Transverse colon (tissue), 4 donors: ENCODE results near the gene OR5A2. TPM values are rescaled to one million over a fixed set of nuclear protein-coding genes. Genes with fewer than 3 reads are reported as not detected.
A peak's percentile ranks its signal among the peaks of the same experiment; 100 is the strongest.

ENCODE experiments used
- DNase-seq: peaks from one replicate; pipeline ENCODE4 v3.0.0-alpha.2; 2019
- H3K27ac ChIP-seq, 4 donors: fragments of 200-600 bp; sonication (generic); 2 replicates each; pipeline ENCODE4 v1.5.1; 2016 to 2018; ENCODE audit warnings: inconsistent platforms in 4 of 4
- H3K27me3 ChIP-seq: fragments of 200-600 bp; sonication (generic); 2 replicates; pipeline ENCODE4 v1.5.1; 2017; ENCODE audit warnings: inconsistent platforms
- H3K36me3 ChIP-seq, 4 donors: fragments of 200-600 bp; sonication (generic); 2 replicates each; pipeline ENCODE4 v1.5.1; 2017 to 2019; ENCODE audit warnings: inconsistent platforms in 4 of 4
- H3K4me1 ChIP-seq, 4 donors: fragments of 200-600 bp; sonication (generic); 2 replicates each; pipeline ENCODE4 v1.5.1; 2017 to 2020; ENCODE audit warnings: inconsistent platforms in 4 of 4
- H3K4me3 ChIP-seq, 4 donors: fragments of 200-600 bp; sonication (generic); 1 replicate in 1 of 4; 2 replicates in 3 of 4; pipeline versions ENCODE4 v1.5.1 to v1.6.1; 2017 to 2019; ENCODE audit warnings: inconsistent platforms in 4 of 4
- H3K9me3 ChIP-seq, 2 donors: fragments of 200-600 bp; sonication (generic); 2 replicates each; pipeline ENCODE4 v1.5.1; 2017 to 2019; ENCODE audit warnings: inconsistent platforms in 2 of 2
- EP300 ChIP-seq: sonication (generic); formaldehyde crosslinking; IDR thresholded peaks from one replicate; pipeline ENCODE4 v1.6.1; 2017; ENCODE audit warnings: antibody characterized with exemption, low read depth
- POLR2A ChIP-seq: fragments of 450-650 bp; IDR thresholded peaks from one replicate; pipeline ENCODE4 v1.6.1; 2016; ENCODE audit warnings: antibody characterized with exemption, mild to moderate bottlenecking, moderate library complexity
- POLR2AphosphoS5 ChIP-seq, 3 donors: sonication (generic); formaldehyde crosslinking; IDR thresholded peaks; one replicate each; pipeline ENCODE4 v1.6.1; 2016; ENCODE audit warnings: antibody characterized with exemption in 3 of 3
- WGBS, 2 donors: methylation state at CpG; one replicate each; pipeline ENCODE4 v1.1.5; 2018; ENCODE audit warnings: low coverage in 1 of 2; 5-methylcytosine and 5-hydroxymethylcytosine counted together
- in situ Hi-C, 4 donors: fragments of 200-750 bp; cut with MboI; loops; one replicate each; pipeline versions ENCODE4 v1.15.0 to v1.15.1; 2017; ENCODE audit warnings: low sequenced_read_pairs in 3 of 4, low pct_ligation_motif_present in 1 of 4, low pct_unique_long_range_greater_than_20kb in 1 of 4
- intact Hi-C: fragments of 100-400 bp; cut with DNase I; formaldehyde crosslinking; loops from one replicate; pipeline ENCODE4 v1.15.1; 2023; ENCODE audit warnings: low total_unique reads
- total RNA-seq, 4 donors: library from RNA; depleted of rRNA; stranded (reverse); fragments of >200 nt; gene quantifications; one replicate each; pipeline ENCODE4 v1.1.0, GENCODE V29; 2016
- TF ChIP-seq, protein P1 (sequence below), 5 experiments: fragments of 200-600 bp in 3 of 5; fragments of 450-650 bp in 2 of 5; sonication (generic) in 3 of 5; IDR thresholded peaks; 1 replicate in 2 of 5; 2 replicates in 3 of 5; pipeline ENCODE4 v1.5.1; 2016 to 2017; ENCODE audit warnings: antibody characterized with exemption in 5 of 5, inconsistent platforms in 3 of 5, mild to moderate bottlenecking in 2 of 5, moderate library complexity in 1 of 5

The OR5A2 gene
- total RNA-seq, 4 donors from 2014 or later: not detected

DNA sequence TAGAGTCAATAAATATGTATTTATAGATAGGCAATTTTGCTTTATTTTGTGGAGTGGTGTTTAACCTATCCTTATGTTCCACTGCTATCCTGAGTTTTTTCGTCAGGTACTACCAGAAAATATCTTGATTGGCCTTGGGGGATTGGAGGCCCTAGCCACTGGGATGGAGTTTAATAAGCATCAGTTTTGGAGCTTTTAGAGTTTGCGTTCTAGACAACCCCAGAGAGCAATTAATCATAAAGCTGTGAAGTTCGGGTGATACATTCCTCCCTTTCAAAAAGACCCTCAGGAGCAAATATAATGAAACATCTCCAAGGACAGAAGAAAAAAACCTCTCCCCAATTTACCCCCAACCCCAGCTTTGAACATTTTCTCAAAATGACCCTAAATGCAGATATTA, 10.0 kb upstream of the OR5A2 start, which contains the start of gene OR5A1:
Gene OR5A1, plus strand, starts transcription at position 301 of the 400 bp plus-strand sequence. CDS start 6,700 bp downstream, outside the sequence.
- no peak within 1 kb of the TSS for H3K27ac ChIP-seq
- WGBS, 2 donors: 40 to 75% methylated on average over 1 to 3 of the region's 3 CpGs

DNA sequence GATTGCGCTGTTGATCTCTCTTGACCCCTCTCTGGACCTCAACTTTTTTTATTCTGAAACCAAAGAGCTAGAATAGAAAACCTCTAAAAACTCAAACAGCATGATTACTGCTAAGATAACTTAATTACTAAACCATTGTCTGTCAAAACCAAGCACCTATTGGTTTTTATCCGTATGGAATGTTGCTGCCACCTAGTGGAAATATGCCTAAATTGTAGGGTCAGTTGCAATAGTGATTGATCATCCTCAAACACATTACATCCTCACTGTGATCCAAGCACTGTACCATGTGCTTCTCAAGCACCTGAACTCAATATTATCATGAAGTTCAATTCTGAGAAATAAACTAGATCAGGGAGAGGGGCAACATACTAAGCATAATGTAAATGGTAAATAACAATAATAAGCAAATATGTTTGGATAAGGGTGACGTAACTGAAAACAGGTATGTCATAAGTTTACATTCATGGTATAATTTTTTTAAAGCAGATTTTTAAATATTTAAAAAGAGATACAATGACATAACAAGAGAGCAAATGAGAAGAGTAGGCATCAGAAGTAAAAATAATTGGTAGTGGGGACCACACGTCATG, 3.8 kb upstream of the OR5A2 start:
- no peak for DNase-seq
- in situ Hi-C loops: loop anchor here in 2 of 4 donors (10.0 to 25.0 kb wide), 2 partner anchors 265 to 268 kb away; partner anchors contain the start of gene DTX4 (in 1 of the 2)
- Histone ChIP-seq H3K9me3 (no peaks in the 10 kb centered on the region), H3K27me3 (peaks cover 7% of the 10 kb centered on the region), H3K27ac (no peak overlapping the region), H3K4me1 (no peaks in the 10 kb centered on the region), H3K4me3 (no peak overlapping the region), H3K36me3 (no peaks in the 10 kb centered on the region)
- intact Hi-C loops: no loop called here
- 62 to 69% methylated on average over 4 of the region's 4 CpGs for WGBS, 2 donors
- TF ChIP-seq POLR2AphosphoS5 (IDR thresholded peaks at IDR 0.05): no peak
- no peak for TF ChIP-seq EP300
- no peak for TF ChIP-seq POLR2A
- TF ChIP-seq, protein P1, sequence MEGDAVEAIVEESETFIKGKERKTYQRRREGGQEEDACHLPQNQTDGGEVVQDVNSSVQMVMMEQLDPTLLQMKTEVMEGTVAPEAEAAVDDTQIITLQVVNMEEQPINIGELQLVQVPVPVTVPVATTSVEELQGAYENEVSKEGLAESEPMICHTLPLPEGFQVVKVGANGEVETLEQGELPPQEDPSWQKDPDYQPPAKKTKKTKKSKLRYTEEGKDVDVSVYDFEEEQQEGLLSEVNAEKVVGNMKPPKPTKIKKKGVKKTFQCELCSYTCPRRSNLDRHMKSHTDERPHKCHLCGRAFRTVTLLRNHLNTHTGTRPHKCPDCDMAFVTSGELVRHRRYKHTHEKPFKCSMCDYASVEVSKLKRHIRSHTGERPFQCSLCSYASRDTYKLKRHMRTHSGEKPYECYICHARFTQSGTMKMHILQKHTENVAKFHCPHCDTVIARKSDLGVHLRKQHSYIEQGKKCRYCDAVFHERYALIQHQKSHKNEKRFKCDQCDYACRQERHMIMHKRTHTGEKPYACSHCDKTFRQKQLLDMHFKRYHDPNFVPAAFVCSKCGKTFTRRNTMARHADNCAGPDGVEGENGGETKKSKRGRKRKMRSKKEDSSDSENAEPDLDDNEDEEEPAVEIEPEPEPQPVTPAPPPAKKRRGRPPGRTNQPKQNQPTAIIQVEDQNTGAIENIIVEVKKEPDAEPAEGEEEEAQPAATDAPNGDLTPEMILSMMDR (IDR thresholded peaks at IDR 0.05): peak; percentile 59 to 71 (median 65)

More for the DNA sequence above, 10.0 kb upstream of the OR5A2 start, which contains the start of gene OR5A1:
- intact Hi-C loops: no loop called here
- in situ Hi-C loops: loop anchor here in 2 of 4 donors (10.0 to 25.0 kb wide), 2 partner anchors 271 to 274 kb away; partner anchors contain the start of gene DTX4 (in 1 of the 2)
- Histone ChIP-seq H3K4me3 (no peak within 1 kb of the TSS), H3K36me3 (no peaks in the 10 kb centered on the region), H3K27me3 (peaks cover 5% of the 10 kb centered on the region), H3K9me3 (no peaks in the 10 kb centered on the region), H3K4me1 (no peaks in the 10 kb centered on the region)
- no peak for DNase-seq
- TF ChIP-seq POLR2A: no peak
- TF ChIP-seq EP300: no peak
- TF ChIP-seq POLR2AphosphoS5 (IDR thresholded peaks at IDR 0.05): no peak
- TF ChIP-seq, protein P1 (IDR thresholded peaks at IDR 0.05): no peak

DNA sequence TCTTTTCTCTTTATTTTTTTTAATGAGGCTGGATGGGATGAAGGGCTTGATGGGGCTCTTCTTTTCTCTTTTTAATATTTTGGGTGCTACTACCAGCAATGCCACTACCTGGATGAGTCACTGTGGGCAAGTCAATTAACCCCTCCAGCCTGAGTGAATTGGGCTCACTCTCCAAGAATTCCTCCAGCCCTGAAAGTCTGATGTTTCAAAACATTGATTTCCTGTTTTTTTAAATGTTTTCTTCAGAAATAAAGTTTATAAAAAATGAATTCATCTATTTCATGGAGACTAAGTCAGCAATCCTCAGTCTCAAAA, 812 bp upstream of the OR5A2 start:
- H3K4me3 ChIP-seq: no peak overlapping the region

DNA sequence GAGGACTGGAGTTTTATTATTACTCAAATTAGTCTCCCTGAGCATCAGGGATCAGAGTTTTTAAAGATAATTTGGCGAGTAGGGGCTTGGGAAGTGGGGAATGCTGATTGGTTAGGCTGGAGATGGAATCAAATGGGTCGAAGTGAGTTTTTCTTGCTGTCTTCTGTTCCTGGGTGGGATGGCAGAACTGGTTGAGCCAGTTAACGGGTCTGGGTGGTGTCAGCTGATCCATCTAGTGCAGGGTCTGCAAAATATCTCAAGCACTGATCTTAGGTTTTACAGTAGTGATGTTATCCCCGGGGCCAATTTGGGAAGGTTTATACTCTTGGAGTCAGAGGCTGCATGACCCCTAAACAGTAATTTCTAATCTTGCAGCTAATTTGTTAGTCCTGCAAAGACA, 1.1 kb downstream of the OR5A2 start:
- intact Hi-C loops: no loop called here
- DNase-seq: no peak
- H3K4me3 ChIP-seq: no peak overlapping the region
- WGBS, 2 donors: 59 to 100% methylated on average over 2 to 4 of the region's 4 CpGs
- no peaks in the 10 kb centered on the region for H3K27me3 ChIP-seq
- no peak overlapping the region for H3K27ac ChIP-seq
- TF ChIP-seq EP300 (no peak), POLR2A (no peak), POLR2AphosphoS5 (IDR thresholded peaks at IDR 0.05) (no peak)
- TF ChIP-seq, protein P1 (IDR thresholded peaks at IDR 0.05): no peak
- no peaks in the 10 kb centered on the region for H3K9me3 ChIP-seq
- H3K4me1 ChIP-seq: no peaks in the 10 kb centered on the region
- in situ Hi-C loops: loop anchor here in 1 of 4 donors (25.0 kb wide), 1 partner anchor 263 kb away; the partner anchor contains the start of gene DTX4
- H3K36me3 ChIP-seq: no peaks in the 10 kb centered on the region

More for the DNA sequence above, 812 bp upstream of the OR5A2 start:
- Histone ChIP-seq H3K4me1 (no peaks in the 10 kb centered on the region), H3K27me3 (peaks cover 7% of the 10 kb centered on the region), H3K36me3 (no peaks in the 10 kb centered on the region), H3K27ac (no peak overlapping the region), H3K9me3 (no peaks in the 10 kb centered on the region)
- intact Hi-C loops (no loop called here), in situ Hi-C loops (loop anchor here in 1 of 4 donors (25.0 kb wide), 1 partner anchor 265 kb away; the partner anchor contains the start of gene DTX4)
- TF ChIP-seq POLR2AphosphoS5 (IDR thresholded peaks at IDR 0.05): no peak
- TF ChIP-seq, protein P1 (IDR thresholded peaks at IDR 0.05): no peak
- TF ChIP-seq POLR2A: no peak
- TF ChIP-seq EP300: no peak
- DNase-seq: no peak
